CD4-positive, alpha-beta T cell (primary cell): Measurements from ENCODE around the gene IL13RA1. TPM values are rescaled to one million over a fixed set of nuclear protein-coding genes. Genes with fewer than 3 reads are reported as not detected.

ENCODE experiments used
- ATAC-seq: fragments of 200-7000 bp; cut with Tn5 transposase; one replicate; pipeline ENCODE4 v1.10.0; 2022; ENCODE audit warnings: mild to moderate bottlenecking; ENCODE audit not compliant: poor library complexity
- CTCF ChIA-PET: fragments of 350-600 bp; sonication (Branson Sonifier 250); formaldehyde crosslinking; loops from one replicate; lab custom pipeline; 2021; ENCODE audit warnings: antibody characterized with exemption, inconsistent platforms; lab: Charles Lee
- POLR2A ChIA-PET: fragments of 350-600 bp; sonication (Branson Sonifier 250); formaldehyde crosslinking; loops from one replicate; lab custom pipeline; 2021; ENCODE audit warnings: antibody characterized with exemption, inconsistent platforms; lab: Charles Lee
- DNase-seq, 14 experiments: peaks; one replicate each; pipeline ENCODE4 v3.0.0-alpha.2; 2013 to 2020; ENCODE audit warnings: mixed read lengths in 2 of 14
- H3K27ac ChIP-seq, 2 donors: one replicate each; pipeline versions ENCODE4 v1.5.1 to v1.7.0; 2013; ENCODE audit warnings: low read length in 2 of 2, low read depth in 1 of 2, mild to moderate bottlenecking in 1 of 2
- H3K27me3 ChIP-seq, 2 experiments: 1 replicate in 1 of 2; 2 replicates in 1 of 2; pipeline versions ENCODE4 v1.6.1 to v1.7.0; 2013; ENCODE audit warnings: low read length in 2 of 2, control low read depth in 1 of 2, mild to moderate bottlenecking in 1 of 2, moderate library complexity in 1 of 2; ENCODE audit not compliant: insufficient read depth in 2 of 2, control insufficient read depth in 1 of 2
- H3K36me3 ChIP-seq: one replicate; pipeline ENCODE4 v1.6.1; 2013; ENCODE audit warnings: low read length, control low read depth; ENCODE audit not compliant: insufficient read depth
- H3K4me1 ChIP-seq: one replicate; pipeline ENCODE4 v1.6.1; 2013; ENCODE audit warnings: low read length, control low read depth; ENCODE audit not compliant: insufficient read depth
- H3K4me3 ChIP-seq: one replicate; pipeline ENCODE4 v1.5.1; 2013; ENCODE audit warnings: mild to moderate bottlenecking, low read length, moderate library complexity
- H3K9me3 ChIP-seq, 2 experiments: 1 replicate in 1 of 2; 2 replicates in 1 of 2; pipeline versions ENCODE4 v1.6.1 to v1.7.0; 2013; ENCODE audit warnings: low read length in 2 of 2, mild to moderate bottlenecking in 2 of 2, control low read depth in 1 of 2, moderate library complexity in 1 of 2; ENCODE audit not compliant: control insufficient read depth in 1 of 2, insufficient read depth in 1 of 2
- H3K27ac Mint-ChIP-seq: one replicate; pipeline ENCODE4 v1.8.0; 2020; ENCODE audit warnings: mixed read lengths
- H3K27me3 Mint-ChIP-seq: one replicate; pipeline ENCODE4 v1.8.0; 2021; ENCODE audit warnings: mixed read lengths
- H3K36me3 Mint-ChIP-seq: one replicate; pipeline ENCODE4 v1.8.0; 2021; ENCODE audit warnings: low read depth, mixed read lengths
- H3K4me1 Mint-ChIP-seq: one replicate; pipeline ENCODE4 v1.8.0; 2021; ENCODE audit warnings: low read depth, mixed read lengths
- H3K4me3 Mint-ChIP-seq: one replicate; pipeline ENCODE4 v1.8.0; 2020; ENCODE audit warnings: mild to moderate bottlenecking, mixed read lengths
- H3K9me3 Mint-ChIP-seq: one replicate; pipeline ENCODE4 v1.8.0; 2020; ENCODE audit warnings: mixed read lengths
- intact Hi-C, 2 experiments: fragments of 100-400 bp; cut with DNase I in 1 of 2; cut with micrococcal nuclease in 1 of 2; formaldehyde crosslinking; loops; one replicate each; pipeline versions ENCODE4 v1.15.1 to v1.9.0; 2023 to 2025; cut with DNase I, micrococcal nuclease
- total RNA-seq, 174 experiments: library from RNA in 2 of 174; stranded (reverse) in 2 of 174; gene quantifications; one replicate each; pipeline ENCODE4 v1.2.3 and lab custom pipeline; 2021 to 2026
- TF ChIP-seq, protein P1 (sequence below): fragments of 200-600 bp; IDR thresholded peaks from one replicate; pipeline ENCODE4 v1.8.0; 2022; ENCODE audit warnings: antibody characterized with exemption, mild to moderate bottlenecking

IL13RA1 gene
- total RNA-seq, 2 experiments from 2014 or later = 0.69 to 0.78 TPM

DNA sequence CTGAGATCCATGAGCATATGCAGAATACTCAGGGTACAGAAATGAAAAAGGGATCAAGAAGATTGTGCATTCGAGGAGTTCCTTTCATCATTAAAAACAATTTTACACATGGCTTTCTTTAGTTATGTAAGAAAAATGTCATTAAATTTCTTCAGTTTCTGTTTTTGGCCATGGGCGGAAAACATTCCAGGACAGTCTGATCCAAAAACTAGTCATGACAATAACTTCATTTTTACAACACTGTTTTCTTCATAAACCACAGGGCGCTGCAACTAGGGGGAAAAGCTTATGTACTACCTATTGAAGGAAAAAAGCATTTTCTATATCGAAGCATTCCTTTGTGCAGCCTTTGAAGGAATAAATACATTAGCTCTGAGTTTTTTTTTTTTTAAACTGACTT, 28.2 kb downstream of the IL13RA1 start:
- no peaks in the 10 kb centered on the region for H3K4me1 Mint-ChIP-seq
- Histone ChIP-seq H3K27me3 (no peaks in the 10 kb centered on the region), H3K4me3 (no peak overlapping the region), H3K9me3 (no peaks in the 10 kb centered on the region), H3K4me1 (no peaks in the 10 kb centered on the region), H3K27ac (no peak overlapping the region), H3K36me3 (no peaks in the 10 kb centered on the region)
- no peaks in the 10 kb centered on the region for H3K9me3 Mint-ChIP-seq
- peaks cover 3% of the 10 kb centered on the region for H3K27me3 Mint-ChIP-seq
- no peak overlapping the region for H3K27ac Mint-ChIP-seq
- ChIA-PET CTCF (no interaction called here), POLR2A (no interaction called here)
- TF ChIP-seq, protein P1, sequence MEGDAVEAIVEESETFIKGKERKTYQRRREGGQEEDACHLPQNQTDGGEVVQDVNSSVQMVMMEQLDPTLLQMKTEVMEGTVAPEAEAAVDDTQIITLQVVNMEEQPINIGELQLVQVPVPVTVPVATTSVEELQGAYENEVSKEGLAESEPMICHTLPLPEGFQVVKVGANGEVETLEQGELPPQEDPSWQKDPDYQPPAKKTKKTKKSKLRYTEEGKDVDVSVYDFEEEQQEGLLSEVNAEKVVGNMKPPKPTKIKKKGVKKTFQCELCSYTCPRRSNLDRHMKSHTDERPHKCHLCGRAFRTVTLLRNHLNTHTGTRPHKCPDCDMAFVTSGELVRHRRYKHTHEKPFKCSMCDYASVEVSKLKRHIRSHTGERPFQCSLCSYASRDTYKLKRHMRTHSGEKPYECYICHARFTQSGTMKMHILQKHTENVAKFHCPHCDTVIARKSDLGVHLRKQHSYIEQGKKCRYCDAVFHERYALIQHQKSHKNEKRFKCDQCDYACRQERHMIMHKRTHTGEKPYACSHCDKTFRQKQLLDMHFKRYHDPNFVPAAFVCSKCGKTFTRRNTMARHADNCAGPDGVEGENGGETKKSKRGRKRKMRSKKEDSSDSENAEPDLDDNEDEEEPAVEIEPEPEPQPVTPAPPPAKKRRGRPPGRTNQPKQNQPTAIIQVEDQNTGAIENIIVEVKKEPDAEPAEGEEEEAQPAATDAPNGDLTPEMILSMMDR = no peak
- no peak for ATAC-seq
- no peaks in the 10 kb centered on the region for H3K36me3 Mint-ChIP-seq
- intact Hi-C loops = no loop called here
- no peak overlapping the region for H3K4me3 Mint-ChIP-seq
- DNase-seq = no peak

DNA sequence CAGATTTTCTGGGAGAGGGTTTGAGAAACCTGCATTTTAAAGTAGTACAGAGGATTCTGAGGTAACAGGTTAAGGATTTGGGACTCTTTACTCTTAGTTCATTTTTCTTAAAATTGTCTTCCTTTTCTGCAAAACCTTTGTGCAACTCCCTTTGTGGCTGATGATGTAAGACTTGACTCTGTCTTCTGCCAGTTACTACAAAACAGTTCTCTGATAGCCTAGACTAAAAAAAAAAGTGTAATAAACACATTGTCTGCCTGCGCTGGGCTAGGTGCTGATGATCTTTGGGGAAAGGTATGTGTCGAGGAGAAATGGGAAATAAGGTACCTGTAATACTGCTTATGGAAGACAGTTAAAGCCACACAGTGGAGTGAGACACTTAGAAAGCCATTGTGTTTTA, 28.7 kb downstream of the IL13RA1 start:
- Mint-ChIP-seq H3K9me3 (no peaks in the 10 kb centered on the region), H3K27me3 (peaks cover 3% of the 10 kb centered on the region), H3K36me3 (no peaks in the 10 kb centered on the region), H3K4me3 (no peak overlapping the region), H3K4me1 (no peaks in the 10 kb centered on the region), H3K27ac (no peak overlapping the region)
- H3K36me3 ChIP-seq = no peaks in the 10 kb centered on the region
- TF ChIP-seq, protein P1 = no peak
- ATAC-seq (no peak), DNase-seq (peak in 1 of 14 experiments; percentile 1)
- H3K27me3 ChIP-seq = no peaks in the 10 kb centered on the region
- H3K4me1 ChIP-seq = no peaks in the 10 kb centered on the region
- H3K4me3 ChIP-seq = no peak overlapping the region
- ChIA-PET CTCF (interaction anchor here (0.8 kb wide), 1 partner anchor 9 kb away, joined by 3 read pairs; no protein-coding TSS in a partner anchor), POLR2A (no interaction called here)
- no peaks in the 10 kb centered on the region for H3K9me3 ChIP-seq
- H3K27ac ChIP-seq = no peak overlapping the region
- intact Hi-C loops = no loop called here

DNA sequence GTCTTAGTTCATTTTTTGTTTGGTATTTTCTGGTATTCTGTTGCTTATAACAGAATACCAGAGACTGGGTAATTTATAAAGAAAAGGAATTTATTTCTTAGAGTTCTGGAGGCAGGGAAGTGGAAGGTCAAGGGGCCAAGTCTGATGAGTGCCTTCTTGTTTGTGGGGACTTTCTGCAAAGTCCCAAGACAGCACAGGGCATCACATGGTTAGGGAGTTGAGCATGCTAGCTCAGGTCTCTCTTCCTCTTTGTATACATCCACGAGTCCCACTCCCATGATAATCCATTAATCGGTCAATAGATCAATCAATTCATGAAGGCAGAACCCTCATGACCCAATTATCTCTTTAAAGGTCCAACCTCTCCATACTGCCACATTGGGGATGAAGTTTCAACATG, 31.1 kb downstream of the IL13RA1 start:
- TF ChIP-seq, protein P1 = no peak
- no peaks in the 10 kb centered on the region for H3K36me3 Mint-ChIP-seq
- no peaks in the 10 kb centered on the region for H3K27me3 ChIP-seq
- POLR2A ChIA-PET = no interaction called here
- peaks cover 3% of the 10 kb centered on the region for H3K27me3 Mint-ChIP-seq
- H3K4me1 Mint-ChIP-seq = no peaks in the 10 kb centered on the region
- CTCF ChIA-PET = no interaction called here
- intact Hi-C loops = no loop called here
- H3K27ac ChIP-seq = no peak overlapping the region
- H3K9me3 ChIP-seq = no peaks in the 10 kb centered on the region
- H3K4me1 ChIP-seq = no peaks in the 10 kb centered on the region
- H3K27ac Mint-ChIP-seq = no peak overlapping the region
- no peak overlapping the region for H3K4me3 ChIP-seq
- H3K4me3 Mint-ChIP-seq = no peak overlapping the region
- ATAC-seq (no peak), DNase-seq (peak in 1 of 14 experiments; percentile 4)
- H3K36me3 ChIP-seq = no peaks in the 10 kb centered on the region
- no peaks in the 10 kb centered on the region for H3K9me3 Mint-ChIP-seq
